Mesenchymal stem cell (in vitro differentiated cells and primary cell): ENCODE data around the gene OXT.

Experiments used
- DNase-seq: peaks from one replicate; pipeline ENCODE4 v3.0.0-alpha.2; 2013
- H2AFZ ChIP-seq: one replicate; pipeline ENCODE4 v1.6.1; 2013; ENCODE audit warnings: low read depth, mild to moderate bottlenecking, control low read depth, inconsistent platforms, low read length, moderate library complexity
- H2AK5ac ChIP-seq: 2 replicates; pipeline ENCODE4 v1.6.1; 2013; ENCODE audit warnings: low read length, moderate library complexity, mild to moderate bottlenecking, inconsistent platforms; ENCODE audit not compliant: severe bottlenecking
- H2BK120ac ChIP-seq: one replicate; pipeline ENCODE4 v1.6.1; 2013; ENCODE audit warnings: low read depth, mild to moderate bottlenecking, inconsistent platforms, low read length, moderate library complexity
- H2BK12ac ChIP-seq, 2 experiments: one replicate each; pipeline ENCODE4 v1.6.1; 2013; ENCODE audit warnings: inconsistent platforms in 2 of 2, low read length in 2 of 2, mild to moderate bottlenecking in 2 of 2, moderate library complexity in 2 of 2, control low read depth in 1 of 2
- H2BK15ac ChIP-seq: one replicate; pipeline ENCODE4 v1.6.1; 2013; ENCODE audit warnings: mild to moderate bottlenecking, low read depth, inconsistent platforms; ENCODE audit not compliant: poor library complexity, severe bottlenecking
- H2BK5ac ChIP-seq: 2 replicates; pipeline ENCODE4 v1.6.1; 2013; ENCODE audit warnings: low read depth, mild to moderate bottlenecking, low read length, control low read depth, inconsistent platforms; ENCODE audit not compliant: poor library complexity, severe bottlenecking
- H3K14ac ChIP-seq, 2 experiments: one replicate each; pipeline ENCODE4 v1.6.1; 2013; ENCODE audit warnings: inconsistent platforms in 2 of 2, low read length in 2 of 2, control low read depth in 1 of 2, mild to moderate bottlenecking in 1 of 2, moderate library complexity in 1 of 2
- H3K18ac ChIP-seq, 2 experiments: one replicate each; pipeline ENCODE4 v1.6.1; 2013; ENCODE audit warnings: inconsistent platforms in 2 of 2, low read length in 2 of 2, control low read depth in 1 of 2, low read depth in 1 of 2, mild to moderate bottlenecking in 1 of 2
- H3K23ac ChIP-seq, 2 experiments: one replicate each; pipeline ENCODE4 v1.6.1; 2013; ENCODE audit warnings: inconsistent platforms in 2 of 2, low read length in 2 of 2, mild to moderate bottlenecking in 2 of 2, moderate library complexity in 2 of 2, control low read depth in 1 of 2
- H3K27ac ChIP-seq: 2 replicates; pipeline ENCODE4 v1.5.1; 2013; ENCODE audit warnings: mild to moderate bottlenecking, moderate library complexity, low read length, control low read depth, inconsistent platforms; ENCODE audit not compliant: poor library complexity, severe bottlenecking
- H3K27me3 ChIP-seq, 2 experiments: 2 replicates each; pipeline versions ENCODE4 v1.6.1 to v1.7.0; 2013; ENCODE audit warnings: low read length in 2 of 2, mild to moderate bottlenecking in 2 of 2, moderate library complexity in 2 of 2, control low read depth in 1 of 2, inconsistent platforms in 1 of 2; ENCODE audit not compliant: control insufficient read depth in 1 of 2, insufficient read depth in 1 of 2
- H3K36me3 ChIP-seq, 2 experiments: 2 replicates each; pipeline versions ENCODE4 v1.6.1 to v1.7.0; 2013; ENCODE audit warnings: low read length in 2 of 2, control low read depth in 1 of 2, inconsistent platforms in 1 of 2, low read depth in 1 of 2, mild to moderate bottlenecking in 1 of 2; ENCODE audit not compliant: insufficient read depth in 2 of 2, control insufficient read depth in 1 of 2
- H3K4ac ChIP-seq, 2 experiments: one replicate each; pipeline ENCODE4 v1.6.1; 2013; ENCODE audit warnings: inconsistent platforms in 2 of 2, low read length in 2 of 2, mild to moderate bottlenecking in 2 of 2, moderate library complexity in 2 of 2, control low read depth in 1 of 2, low read depth in 1 of 2
- H3K4me1 ChIP-seq: 2 replicates; pipeline ENCODE4 v1.6.1; 2013; ENCODE audit warnings: low read depth, low read length, control low read depth; ENCODE audit not compliant: control insufficient read depth, insufficient read depth
- H3K4me2 ChIP-seq: 2 replicates; pipeline ENCODE4 v1.6.1; 2013; ENCODE audit warnings: low read length, mild to moderate bottlenecking, inconsistent platforms; ENCODE audit not compliant: poor library complexity, severe bottlenecking
- H3K4me3 ChIP-seq, 2 experiments: 2 replicates each; pipeline versions ENCODE4 v1.5.1 to v1.7.0; 2013; ENCODE audit warnings: low read length in 2 of 2, mild to moderate bottlenecking in 2 of 2, control low read depth in 1 of 2, low read depth in 1 of 2; ENCODE audit not compliant: insufficient read depth in 1 of 2
- H3K79me1 ChIP-seq: replicated peaks from 2 replicates; pipeline ENCODE4 v1.6.1; 2013; ENCODE audit warnings: mild to moderate bottlenecking, control low read depth, low read length, inconsistent platforms; ENCODE audit not compliant: poor library complexity, severe bottlenecking
- H3K9ac ChIP-seq: 2 replicates; pipeline ENCODE4 v1.7.0; 2013; ENCODE audit warnings: mild to moderate bottlenecking, low read length, moderate library complexity
- H3K9me3 ChIP-seq: 2 replicates; pipeline ENCODE4 v1.7.0; 2013; ENCODE audit warnings: mild to moderate bottlenecking, low read length; ENCODE audit not compliant: control insufficient read depth
- H4K8ac ChIP-seq: one replicate; pipeline ENCODE4 v1.6.1; 2013; ENCODE audit warnings: inconsistent platforms, mild to moderate bottlenecking, low read length, moderate library complexity
- H4K91ac ChIP-seq: one replicate; pipeline ENCODE4 v1.6.1; 2013; ENCODE audit warnings: mild to moderate bottlenecking, low read length, inconsistent platforms
- WGBS: methylation state at CpG from one replicate; pipeline ENCODE4 v1.1.7; 2013; ENCODE audit warnings: mixed read lengths; 5-methylcytosine and 5-hydroxymethylcytosine counted together

Gene OXT

DNA sequence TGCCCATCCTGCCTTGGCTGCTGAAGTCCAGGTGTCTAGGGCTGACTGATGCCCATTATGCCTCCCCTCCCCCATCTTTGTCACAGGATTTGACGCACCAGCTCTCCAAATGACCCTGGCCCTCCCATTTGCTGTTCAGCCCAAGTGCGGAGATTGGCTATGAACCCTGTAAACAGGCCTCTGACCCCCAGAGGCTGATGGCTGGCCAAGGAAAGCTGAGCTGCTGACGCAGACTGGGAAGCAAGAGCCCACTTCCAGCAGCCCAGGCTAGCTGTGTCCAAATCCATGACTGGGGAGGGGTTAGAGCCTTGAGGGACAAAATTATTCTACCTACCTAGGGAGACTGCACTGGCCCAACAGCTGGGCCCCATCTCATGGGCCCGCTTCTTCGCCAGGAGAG lies 28.8 kb upstream of the OXT start:
- DNase-seq: no peak
- Histone ChIP-seq H3K9me3 (no peaks in the 10 kb centered on the region), H4K8ac (no peak overlapping the region), H4K91ac (no peak overlapping the region), H2BK15ac (no peak overlapping the region), H3K27me3 (no peaks in the 10 kb centered on the region), H3K27ac (no peak overlapping the region), H3K9ac (peak overlapping the region; percentile 41), H3K4ac (no peak overlapping the region), H2BK120ac (no peak overlapping the region), H2BK12ac (no peak overlapping the region), H3K4me3 (no peak overlapping the region), H3K79me1 (peaks cover 9% of the 10 kb centered on the region), H3K23ac (no peak overlapping the region), H2AFZ (no peak overlapping the region), H3K4me1 (peaks cover 27% of the 10 kb centered on the region), H3K18ac (no peak overlapping the region), H2AK5ac (no peak overlapping the region), H3K14ac (no peak overlapping the region), H3K4me2 (no peak overlapping the region), H3K36me3 (peaks cover 43 to 46% of the 10 kb centered on the region in 2 experiments), H2BK5ac (no peak overlapping the region)
- WGBS: 95% methylated on average over 5 of the region's 5 CpGs

DNA sequence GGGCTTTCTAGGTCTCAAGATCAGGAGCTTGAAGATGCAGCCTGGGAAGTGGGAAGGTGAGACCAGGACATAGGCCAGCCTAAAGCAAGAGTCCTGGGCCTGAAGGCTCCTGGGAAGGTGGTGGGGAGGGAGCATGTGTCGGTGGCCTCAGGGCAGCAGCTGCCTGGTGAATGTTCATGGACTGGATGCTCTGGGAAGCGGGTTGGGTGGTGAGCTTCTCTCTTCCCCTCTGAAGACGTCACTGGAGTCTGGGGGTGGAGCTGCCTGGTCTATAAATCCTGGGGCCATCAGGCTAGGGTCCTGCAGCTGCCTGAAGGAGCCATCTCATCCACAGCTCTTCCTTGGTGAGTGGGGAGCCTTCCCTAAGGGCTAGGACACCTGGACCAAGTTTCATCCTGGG lies 28.1 kb upstream of the OXT start, which contains the start of gene GNRH2:
Gene GNRH2 (plus strand): TSS at position 301 of the 400 bp plus-strand sequence. CDS start 793 bp downstream, outside the sequence.
- no peak within 1 kb of the TSS for H2BK5ac ChIP-seq
- H3K23ac ChIP-seq: no peak within 1 kb of the TSS
- no peak for DNase-seq
- peak within 1 kb of the TSS in 1 of 2 experiments; percentile 60 for H2BK12ac ChIP-seq
- 90% methylated on average over 3 of the region's 3 CpGs for WGBS
- no peak within 1 kb of the TSS for H3K27ac ChIP-seq
- peak within 1 kb of the TSS; percentile 27 for H2AK5ac ChIP-seq
- peaks cover 11% of the 10 kb centered on the region for H3K79me1 ChIP-seq
- H2BK120ac ChIP-seq: no peak within 1 kb of the TSS
- no peak within 1 kb of the TSS for H3K4ac ChIP-seq
- H3K4me1 ChIP-seq: peaks cover 29% of the 10 kb centered on the region
- H2BK15ac ChIP-seq: peak within 1 kb of the TSS; percentile 62
- H4K8ac ChIP-seq: no peak within 1 kb of the TSS
- H3K14ac ChIP-seq: no peak within 1 kb of the TSS
- H3K36me3 ChIP-seq: peaks cover 43 to 48% of the 10 kb centered on the region in 2 experiments
- peak within 1 kb of the TSS; percentile 41 for H3K9ac ChIP-seq
- no peak within 1 kb of the TSS for H3K4me3 ChIP-seq
- no peak within 1 kb of the TSS for H3K4me2 ChIP-seq
- H3K18ac ChIP-seq: no peak within 1 kb of the TSS
- H4K91ac ChIP-seq: peak within 1 kb of the TSS; percentile 14
- no peak within 1 kb of the TSS for H2AFZ ChIP-seq
- no peaks in the 10 kb centered on the region for H3K27me3 ChIP-seq
- H3K9me3 ChIP-seq: no peaks in the 10 kb centered on the region

DNA sequence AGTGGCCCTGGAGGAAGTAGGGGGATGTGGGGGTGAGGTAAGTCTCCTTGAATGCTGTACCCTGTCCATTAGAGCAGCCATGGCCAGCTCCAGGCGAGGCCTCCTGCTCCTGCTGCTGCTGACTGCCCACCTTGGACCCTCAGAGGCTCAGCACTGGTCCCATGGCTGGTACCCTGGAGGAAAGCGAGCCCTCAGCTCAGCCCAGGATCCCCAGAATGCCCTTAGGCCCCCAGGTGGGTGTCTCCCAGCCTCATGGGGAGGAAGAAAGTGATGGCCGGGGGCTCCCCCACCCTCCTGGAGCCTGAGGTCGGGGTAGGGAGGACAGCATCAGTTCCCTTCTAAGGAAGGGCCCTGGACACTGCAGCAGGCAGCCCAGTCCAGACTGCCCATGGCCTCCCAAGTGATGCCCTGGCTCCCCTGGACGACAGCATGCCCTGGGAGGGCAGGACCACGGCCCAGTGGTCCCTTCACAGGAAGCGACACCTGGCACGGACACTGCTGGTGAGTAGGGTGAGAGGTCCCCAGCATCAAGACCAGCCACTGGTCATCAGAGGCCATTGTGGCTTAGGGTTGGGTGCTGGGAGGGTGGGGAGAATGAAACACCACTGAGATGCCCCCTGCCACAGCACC lies 27.0 kb upstream of the OXT start:
- peak overlapping the region in 1 of 2 experiments; percentile 95 for H3K4me3 ChIP-seq
- H2BK120ac ChIP-seq: no peak overlapping the region
- peak overlapping the region; percentile 27 for H2AK5ac ChIP-seq
- H3K4me2 ChIP-seq: no peak overlapping the region
- H3K27me3 ChIP-seq: no peaks in the 10 kb centered on the region
- H3K9me3 ChIP-seq: no peaks in the 10 kb centered on the region
- peak overlapping the region in 1 of 2 experiments; percentile 34 for H3K18ac ChIP-seq
- H3K23ac ChIP-seq: no peak overlapping the region
- no peak overlapping the region for H3K27ac ChIP-seq
- DNase-seq: no peak
- H2BK5ac ChIP-seq: no peak overlapping the region
- no peak overlapping the region for H2AFZ ChIP-seq
- peaks cover 40 to 49% of the 10 kb centered on the region in 2 experiments for H3K36me3 ChIP-seq
- H3K79me1 ChIP-seq: peaks cover 11% of the 10 kb centered on the region
- peak overlapping the region in 1 of 2 experiments; percentile 60 for H2BK12ac ChIP-seq
- 97% methylated on average over 8 of the region's 8 CpGs for WGBS
- H2BK15ac ChIP-seq: peak overlapping the region; percentile 62
- H3K14ac ChIP-seq: no peak overlapping the region
- H3K9ac ChIP-seq: no peak overlapping the region
- H3K4ac ChIP-seq: peak overlapping the region; percentile 31 to 33
- H3K4me1 ChIP-seq: peaks cover 29% of the 10 kb centered on the region
- peak overlapping the region; percentile 12 for H4K8ac ChIP-seq
- peak overlapping the region; percentile 14 for H4K91ac ChIP-seq

DNA sequence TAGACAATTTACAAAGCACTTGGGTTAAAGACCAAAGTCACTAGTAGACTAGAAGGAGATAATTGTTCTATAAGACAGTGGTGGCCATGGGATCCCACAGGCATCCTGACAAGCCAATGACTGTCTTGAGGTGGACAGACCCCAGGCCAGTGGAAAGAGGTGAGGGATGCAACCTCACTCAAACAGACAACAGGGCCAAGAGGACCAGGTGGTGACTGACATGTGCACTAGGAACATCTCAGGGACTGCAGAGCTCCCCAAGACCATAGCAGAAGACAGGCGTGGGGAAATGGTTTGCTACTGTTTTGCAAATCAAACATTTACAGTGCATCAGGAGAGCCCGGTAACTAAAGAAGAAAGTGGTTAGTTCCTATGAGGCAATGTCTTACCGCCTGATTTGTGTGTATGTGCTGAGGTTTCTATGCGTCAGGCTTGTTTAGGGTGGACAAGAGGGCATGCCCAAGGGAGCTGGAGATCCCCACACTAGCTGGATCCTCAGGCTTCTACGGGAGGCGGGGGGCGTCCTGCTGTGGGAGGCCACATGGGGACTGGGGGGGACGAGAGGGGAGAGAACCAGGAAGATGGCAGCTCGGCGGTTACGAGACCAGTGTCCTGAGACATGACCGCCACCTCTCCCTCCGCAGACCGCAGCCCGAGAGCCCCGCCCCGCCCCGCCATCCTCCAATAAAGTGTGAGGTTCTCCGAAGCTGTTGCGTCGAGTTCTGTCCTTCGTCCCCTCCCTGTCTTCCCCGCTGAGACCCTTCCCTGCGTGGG lies 26.2 kb upstream of the OXT start:
- DNase-seq: peak; percentile 95
- Histone ChIP-seq H2BK15ac (peak overlapping the region; percentile 98), H3K9ac (peak overlapping the region; percentile 91), H3K27me3 (no peaks in the 10 kb centered on the region), H2BK5ac (peak overlapping the region; percentile 68), H3K4me1 (peaks cover 27% of the 10 kb centered on the region), H3K4ac (peak overlapping the region; percentile 31 to 56), H3K23ac (no peak overlapping the region), H3K18ac (peak overlapping the region; percentile 84 to 94), H3K4me3 (peak overlapping the region; percentile 79 to 95), H4K91ac (peak overlapping the region; percentile 88), H3K36me3 (peaks cover 40 to 49% of the 10 kb centered on the region in 2 experiments), H3K79me1 (peaks cover 11% of the 10 kb centered on the region), H2BK120ac (no peak overlapping the region), H2AFZ (peak overlapping the region; percentile 66), H3K4me2 (peak overlapping the region; percentile 94), H3K9me3 (no peaks in the 10 kb centered on the region), H3K27ac (peak overlapping the region; percentile 54), H2AK5ac (peak overlapping the region; percentile 69), H2BK12ac (peak overlapping the region in 1 of 2 experiments; percentile 12), H3K14ac (peak overlapping the region in 1 of 2 experiments; percentile 82), H4K8ac (peak overlapping the region; percentile 92)
- WGBS: 5% methylated on average over 23 of the region's 24 CpGs
